ENCODE data around the gene UMOD.
"Not testable (repeated sequence)": the region's sequence is repeated elsewhere in the genome, so short reads cannot be mapped to it uniquely, and the experiment has no call there.

Gene UMOD

DNA sequence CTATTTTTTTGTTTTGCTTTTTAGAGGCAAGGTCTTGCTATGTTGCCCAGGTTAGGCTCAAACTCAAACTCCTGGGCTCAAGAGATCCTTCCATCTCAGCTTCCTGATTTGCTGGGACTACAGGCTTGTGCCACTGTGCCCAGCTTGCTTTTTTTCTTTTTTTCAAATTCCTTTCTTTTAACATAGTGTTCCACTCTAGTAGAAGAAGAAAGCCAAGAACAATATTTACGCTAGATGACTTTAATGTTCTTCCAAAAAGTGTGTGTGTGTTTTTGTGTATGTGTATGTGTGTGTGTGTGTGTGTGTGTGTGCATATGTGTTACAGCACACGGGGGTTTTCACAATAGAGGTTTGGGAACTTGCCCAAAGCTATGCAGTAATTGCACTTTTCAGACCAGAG, 10.7 kb upstream of the UMOD start:
- no peak for DNase-seq

DNA sequence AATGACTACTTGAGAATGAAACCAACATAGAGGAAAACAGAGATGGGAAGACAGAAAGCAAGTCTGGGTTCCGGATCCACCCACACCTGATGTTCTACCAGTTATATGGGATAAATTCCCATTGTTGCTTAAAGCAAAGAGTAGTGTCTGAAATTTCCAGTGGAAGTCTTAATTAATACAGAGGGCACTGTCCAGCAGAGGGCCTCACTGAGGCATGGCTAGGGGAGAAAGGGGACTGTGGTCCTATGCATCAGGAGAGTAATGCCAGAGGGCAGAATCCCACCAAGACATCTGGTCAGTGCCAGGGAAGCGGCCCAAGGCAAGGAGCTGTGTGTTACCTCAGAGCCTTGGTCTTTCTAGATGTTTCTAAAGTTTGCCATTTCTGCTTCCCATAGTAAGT, 7.5 kb upstream of the UMOD start:
- no peak for DNase-seq

DNA sequence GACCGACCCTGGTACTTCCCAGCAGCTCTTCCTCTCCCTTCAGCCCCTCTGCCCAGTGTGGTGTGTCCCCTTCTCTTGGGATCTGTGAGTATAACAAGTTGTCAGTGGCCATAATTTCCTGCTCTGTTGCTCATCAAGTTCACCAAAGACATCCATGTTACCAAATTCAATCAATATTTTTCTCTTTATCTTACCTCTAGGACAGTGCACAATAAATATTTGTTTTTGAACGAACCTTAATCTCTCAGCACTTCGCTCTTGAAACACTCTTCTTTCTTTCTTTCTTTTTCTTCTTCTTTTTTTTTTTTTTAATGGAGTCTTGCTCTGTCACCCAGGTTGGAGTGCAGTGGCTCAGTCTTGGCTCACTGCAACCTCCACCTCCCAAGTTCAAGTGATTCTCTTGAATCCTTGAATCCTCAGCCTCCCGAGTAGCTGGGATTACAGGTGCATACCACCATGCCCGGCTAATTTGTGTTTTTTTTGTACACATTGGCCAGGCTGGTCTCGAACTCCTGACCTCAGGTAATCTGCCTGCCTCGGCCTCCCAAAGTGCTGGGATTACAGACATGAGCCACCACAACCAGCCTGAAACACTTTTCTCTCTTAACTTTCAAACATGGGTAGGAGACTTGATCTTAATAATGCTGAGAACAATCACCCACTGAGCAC, 2.7 kb upstream of the UMOD start:
- no peak for DNase-seq

DNA sequence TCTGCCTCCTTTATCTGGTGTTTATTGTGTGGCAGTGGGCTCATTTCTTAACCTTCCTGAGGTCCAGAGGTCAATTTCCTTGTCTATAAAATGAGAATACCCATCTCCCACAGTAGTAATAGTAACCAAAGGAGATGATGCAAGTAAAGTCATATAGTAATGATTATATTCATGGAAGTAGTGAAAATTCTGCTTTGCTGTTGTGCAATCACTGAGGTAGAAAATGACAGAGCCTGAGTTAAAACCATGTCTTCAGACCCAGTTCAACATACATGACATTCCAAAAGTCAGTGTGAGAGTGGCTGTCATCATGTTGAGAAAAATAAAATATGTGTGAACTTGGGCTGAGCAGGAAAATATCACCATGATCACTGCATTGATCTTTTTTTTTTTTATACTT, 864 bp upstream of the UMOD start:
- DNase-seq = no peak

DNA sequence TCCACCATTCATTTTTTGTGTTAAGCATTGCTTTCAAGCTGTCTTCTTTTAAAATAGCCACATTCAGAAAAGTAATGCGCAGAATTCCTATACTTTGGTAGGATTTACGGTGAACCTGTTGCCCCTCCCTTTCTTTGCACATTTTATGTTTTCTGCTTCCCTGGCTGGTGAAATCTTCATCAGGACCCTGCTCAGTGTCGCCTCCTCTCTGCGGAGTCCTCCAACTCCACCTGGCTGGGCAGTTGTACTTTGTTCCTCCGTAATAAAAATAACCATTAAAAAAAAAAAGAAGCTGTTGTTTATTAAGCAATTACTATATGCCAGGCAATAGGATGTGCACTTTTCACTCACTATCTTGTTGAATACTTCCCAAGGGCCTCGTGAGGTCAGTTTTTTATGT, 2.9 kb downstream of the UMOD start:
- DNase-seq = no peak

DNA sequence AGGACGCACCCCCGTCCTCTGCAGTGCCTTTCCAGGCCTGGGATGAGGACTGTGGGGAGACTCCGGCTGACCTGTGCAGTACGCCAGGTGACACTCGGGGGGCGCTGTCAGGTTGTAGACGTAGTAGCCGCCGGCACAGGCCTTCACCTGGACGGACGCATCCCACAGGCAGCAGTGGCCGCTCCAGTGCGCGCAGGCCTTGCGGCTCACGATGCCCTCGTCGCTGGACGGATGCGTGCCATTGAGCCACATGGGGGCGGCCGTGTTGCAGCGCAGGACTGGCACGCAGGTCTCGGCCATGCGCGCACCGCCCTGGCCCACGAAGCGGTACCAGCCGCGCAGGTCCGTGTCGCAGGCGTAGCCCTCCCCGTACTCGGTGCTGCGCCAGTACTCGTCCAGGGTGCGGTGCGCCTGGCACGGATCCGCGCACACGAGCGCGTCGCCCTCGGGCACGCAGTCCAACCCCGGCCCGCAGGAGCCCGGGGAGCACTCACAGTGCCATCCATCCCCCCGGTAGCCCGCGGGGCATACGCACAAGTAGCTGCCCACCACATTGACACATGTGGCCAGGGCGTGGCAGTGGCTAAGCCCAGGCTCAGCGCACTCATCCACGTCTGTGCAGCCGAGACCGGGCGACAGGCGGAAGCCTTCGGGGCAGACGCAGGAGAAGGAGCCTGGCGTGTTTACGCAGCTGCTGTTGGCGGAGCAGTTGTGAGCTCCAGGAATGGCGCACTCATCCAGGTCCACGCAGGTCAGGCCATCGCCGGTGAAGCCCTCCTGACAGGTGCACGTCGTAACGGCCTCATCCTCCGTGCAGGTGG, 3.9 kb downstream of the UMOD start:
- DNase-seq = no peak

DNA sequence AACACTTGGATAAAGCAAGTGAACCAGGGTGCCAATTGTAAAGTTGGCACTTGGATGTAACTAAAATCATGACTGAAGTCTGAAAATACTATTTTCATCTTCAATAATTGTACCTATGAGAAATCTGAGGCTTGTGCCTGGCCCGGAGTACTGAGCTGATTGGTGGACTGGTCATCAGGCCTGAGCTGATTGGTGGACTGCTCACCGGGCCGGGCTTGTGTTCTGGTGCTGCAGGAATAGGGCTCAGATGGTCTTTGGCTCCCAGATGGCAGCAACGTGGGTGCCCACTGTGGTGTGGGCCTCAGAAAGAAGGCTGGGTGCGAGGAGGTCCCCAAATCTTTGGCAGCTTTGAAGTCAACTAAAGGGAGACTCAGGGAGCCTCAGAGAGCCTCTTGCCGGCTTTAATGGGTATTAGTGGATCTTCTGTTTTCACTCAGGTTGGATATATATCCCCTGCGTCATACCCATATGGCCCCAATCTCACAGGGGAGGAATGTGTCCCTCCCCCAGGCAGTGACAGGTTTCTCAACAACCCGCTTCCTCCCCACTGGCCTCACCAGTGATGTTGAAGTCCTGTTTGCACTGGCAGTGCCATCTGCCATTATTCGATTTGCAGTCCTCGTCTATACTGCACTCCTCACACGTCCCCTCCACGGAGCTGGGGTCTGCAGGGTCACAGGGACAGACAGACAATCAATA, 4.7 kb downstream of the UMOD start:
- no peak for DNase-seq

DNA sequence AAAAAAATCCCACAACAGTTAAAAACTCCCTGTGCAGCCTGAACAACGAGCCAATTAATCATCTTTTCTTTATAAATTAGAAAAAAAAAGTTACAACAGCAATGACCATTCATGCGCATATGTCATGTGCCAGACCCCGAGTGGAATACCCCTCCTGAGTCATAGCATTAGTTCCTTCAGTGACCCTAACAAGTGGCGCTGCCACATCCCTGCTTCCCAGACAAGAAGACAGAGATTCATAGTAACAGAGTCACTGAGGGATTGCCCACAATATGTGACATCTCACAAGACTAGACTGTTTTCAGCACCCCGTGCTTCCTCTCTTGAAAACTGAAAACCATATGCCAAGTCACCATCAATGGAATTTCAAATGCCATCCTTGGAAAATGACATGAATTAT, 7.9 kb downstream of the UMOD start:
- DNase-seq = no peak

DNA sequence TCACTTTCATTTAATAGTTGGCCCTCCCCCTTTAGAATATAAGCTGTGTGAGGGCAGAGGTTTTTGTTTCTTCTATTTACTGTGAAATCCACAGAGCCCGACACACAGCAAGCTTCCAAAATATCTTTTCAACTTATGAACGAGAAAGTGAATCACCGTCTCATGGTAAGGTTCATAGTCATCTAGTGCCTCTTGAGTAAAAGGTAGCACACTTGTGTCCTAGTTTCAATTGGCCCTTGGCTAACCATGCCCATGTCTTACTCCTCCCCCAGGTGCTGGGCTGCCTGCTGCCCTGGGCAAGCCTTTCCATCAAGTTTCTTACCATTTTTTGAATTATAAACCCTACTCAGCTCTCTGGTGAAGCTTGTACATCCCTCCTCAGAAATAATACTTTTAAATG, 12.8 kb downstream of the UMOD start:
- DNase-seq = no peak

DNA sequence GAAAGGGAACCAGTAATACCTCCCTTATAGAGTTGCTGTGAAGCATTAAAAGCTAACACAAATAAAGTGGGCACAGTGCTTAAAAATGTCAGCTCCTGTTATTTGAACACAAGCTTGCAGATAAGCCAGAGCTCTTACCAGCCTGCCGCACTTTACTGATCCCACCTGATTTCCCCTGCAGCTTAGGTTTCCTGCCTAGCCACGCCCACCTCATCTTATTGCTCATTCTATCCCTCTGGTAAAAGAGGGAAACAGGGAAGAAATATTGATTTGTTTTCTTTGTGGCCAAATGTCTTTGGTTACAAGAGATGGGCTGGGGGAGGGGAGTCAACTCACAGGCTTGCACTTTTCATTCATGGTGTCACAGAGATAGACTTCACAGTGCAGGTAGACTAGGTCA, 15.6 kb downstream of the UMOD start:
- no peak for DNase-seq

DNA sequence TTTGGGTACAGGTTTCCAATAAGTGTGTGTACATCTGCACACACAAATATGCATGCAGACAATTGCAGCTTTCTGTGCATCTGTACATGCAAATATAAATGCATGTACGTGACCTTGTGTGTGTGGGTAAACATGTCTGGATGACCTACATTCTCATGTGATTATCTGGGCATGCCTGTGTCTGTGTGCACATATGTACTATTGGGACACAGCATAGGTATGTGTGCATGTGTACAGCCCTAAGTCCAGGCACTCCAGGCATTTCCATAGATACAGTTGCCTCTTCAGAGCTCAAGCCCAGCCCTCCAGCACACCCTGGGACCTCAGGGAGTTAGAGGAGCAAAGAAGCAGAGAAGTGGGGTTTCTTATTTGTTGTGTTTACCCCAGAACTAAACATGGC, 18.1 kb downstream of the UMOD start:
- DNase-seq = no peak

DNA sequence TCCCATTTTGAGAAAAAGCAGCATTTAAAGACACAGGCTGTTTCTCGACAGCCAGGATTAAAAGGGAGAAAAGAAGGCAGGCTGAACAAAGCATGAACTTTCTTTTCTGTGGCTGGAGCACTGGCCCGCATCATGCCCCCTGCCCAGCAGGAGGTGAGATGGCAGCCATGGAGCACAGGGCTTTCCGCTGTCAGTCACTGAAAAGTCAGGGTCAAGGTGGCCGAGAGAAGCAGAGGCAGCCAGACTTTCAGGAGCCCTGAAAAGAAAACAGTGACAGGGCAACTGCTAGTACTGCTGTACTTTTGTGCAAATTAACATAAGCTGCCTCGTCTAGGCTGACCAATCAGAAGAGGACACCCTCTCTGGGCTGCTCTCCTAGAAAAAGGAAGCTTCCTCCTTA, 19.4 kb downstream of the UMOD start:
- no peak for DNase-seq

DNA sequence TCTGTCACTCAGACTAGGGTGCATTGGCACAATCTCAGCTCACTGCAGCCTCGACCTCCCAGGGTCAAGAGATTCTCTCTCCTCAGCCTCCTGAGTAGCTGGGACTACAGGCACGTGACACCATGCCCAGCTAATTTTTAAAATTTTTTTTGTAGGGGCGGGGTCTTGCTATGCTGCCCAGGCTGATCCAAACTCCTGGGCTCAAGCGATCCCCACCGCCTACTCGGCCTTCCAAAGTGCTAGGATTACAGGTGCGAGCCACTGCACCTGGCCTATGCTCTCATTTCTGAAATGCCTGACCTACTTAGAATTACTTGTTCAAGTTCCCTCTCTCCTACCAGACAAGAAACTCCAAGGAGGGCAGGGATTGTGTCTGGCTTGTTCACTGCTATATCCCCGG, 20.1 kb downstream of the UMOD start:
- DNase-seq = no peak

DNA sequence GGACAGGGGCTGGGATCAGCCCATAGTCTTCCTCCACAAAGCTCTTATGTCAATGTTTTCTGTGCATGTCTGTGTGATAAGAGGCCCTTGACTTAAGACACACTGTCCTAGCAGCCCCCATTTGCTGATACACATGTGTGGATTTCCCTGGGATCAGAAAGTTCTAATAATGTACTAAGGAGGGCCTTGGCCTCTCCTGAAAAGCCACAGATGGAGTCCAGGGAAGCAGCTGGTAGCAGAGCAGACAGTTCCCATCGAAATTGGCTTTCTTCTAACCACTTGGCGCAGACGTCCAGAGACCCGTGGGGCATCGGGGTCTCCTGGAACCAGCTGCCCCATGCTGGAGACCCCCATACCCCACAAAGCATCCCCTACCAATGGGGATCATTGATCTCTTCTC, 20.9 kb downstream of the UMOD start:
- DNase-seq = no peak

DNA sequence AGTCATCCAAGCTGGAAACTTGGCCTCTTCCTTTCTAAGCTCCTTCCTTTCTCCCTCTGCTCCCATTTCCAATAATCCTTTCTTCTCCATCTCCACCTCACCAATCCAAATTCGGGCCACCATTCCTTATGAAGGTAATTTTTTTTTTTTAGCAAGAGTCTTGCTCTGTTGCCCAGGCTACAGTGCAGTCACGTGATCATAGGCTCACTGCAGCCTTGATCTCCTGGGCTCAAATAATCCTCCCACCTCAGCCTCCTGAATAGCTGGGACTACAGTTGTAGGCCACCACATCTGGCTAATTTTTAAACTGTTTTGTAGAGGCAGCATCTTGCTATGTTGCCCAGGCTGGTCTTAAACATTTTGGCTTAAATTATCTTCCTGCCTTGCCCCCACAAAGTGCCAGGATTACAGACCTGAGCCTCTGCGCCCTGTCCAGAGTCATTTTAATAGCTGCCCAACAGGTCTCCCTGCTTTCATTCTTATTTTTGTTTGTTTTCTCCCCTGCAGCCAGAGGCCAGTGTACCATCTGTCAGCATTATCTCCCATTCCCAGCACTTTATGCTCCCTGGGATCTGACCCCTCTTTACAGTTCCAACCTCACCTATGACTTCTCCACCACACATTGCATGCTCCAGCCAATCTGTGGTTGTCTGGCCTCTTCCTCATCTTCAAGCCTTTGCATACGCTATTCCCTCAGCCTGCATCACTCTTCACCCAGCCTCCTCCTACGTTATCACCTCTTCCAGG, 22.9 kb downstream of the UMOD start:
- DNase-seq = no peak

DNA sequence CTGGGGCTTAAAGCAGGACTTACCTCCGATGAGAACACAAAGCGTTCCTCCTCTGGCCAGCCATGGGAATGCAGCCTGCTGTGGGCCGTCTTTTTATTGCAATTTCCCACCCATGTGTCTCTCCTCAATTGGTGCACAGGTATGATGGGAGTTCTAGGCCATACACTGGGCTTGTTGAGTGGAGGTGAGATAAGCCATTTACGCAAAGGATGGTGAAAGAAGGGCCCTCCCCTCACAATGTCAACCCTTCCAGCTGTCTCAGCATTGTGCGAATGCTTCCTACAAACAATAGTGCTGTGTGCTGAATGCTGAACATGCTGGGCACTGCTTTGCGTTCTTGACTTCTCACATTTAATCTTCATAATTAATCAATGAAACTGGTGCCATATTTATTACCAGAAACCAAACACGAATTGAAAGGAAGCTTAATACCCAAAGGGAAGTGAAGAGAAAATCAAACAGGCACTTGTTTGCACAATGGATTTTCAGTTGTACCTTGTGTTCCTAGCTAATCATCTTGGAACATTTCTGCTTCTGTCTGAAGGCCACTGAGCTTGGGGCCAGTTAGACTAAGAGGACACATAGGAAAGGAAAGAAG, 25.0 kb downstream of the UMOD start, which contains the start of gene GP2:
GP2 (minus strand) TSS at position 70 of the 598 bp plus-strand sequence. CDS start 1,082 bp downstream, outside the sequence.
- DNase-seq = no peak

DNA sequence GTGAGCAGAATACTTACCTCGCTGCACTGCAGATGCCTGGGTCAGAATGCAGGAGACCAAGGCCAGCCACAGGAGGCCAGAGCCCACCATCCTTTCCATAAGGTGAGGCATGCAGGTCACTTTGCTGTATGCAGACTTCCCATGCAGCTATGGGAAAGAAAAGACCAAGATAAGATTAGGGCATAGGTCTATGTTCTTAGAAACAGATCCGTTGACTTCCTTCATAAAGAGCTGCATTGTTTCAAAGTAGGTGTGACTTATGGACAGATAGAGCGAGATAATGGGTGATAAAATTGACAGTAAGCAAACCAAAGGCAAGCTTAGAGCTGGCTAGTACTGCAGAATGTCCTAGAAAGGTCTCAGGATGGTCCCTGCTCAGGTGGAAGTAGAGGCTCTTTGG, 26.2 kb downstream of the UMOD start:
- no peak for DNase-seq

DNA sequence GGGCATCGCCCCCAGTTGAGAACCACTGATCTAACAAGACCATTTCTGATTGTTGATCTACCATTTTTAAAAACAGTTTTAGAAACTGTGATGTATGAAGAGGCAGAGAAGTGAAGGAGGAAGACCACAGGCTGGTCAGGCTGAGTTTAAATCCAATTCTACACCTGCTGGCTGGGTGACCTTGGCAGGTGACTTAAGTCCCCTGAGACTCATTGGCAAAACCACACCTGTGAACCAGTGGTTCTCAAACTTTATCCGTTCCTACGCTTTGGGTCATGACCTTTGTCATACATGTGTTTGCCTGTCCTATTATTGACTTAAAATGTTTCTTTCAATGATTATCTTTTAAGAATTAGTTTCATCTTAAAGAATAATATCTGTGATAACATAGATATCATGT, 27.5 kb downstream of the UMOD start:
- DNase-seq = no peak

DNA sequence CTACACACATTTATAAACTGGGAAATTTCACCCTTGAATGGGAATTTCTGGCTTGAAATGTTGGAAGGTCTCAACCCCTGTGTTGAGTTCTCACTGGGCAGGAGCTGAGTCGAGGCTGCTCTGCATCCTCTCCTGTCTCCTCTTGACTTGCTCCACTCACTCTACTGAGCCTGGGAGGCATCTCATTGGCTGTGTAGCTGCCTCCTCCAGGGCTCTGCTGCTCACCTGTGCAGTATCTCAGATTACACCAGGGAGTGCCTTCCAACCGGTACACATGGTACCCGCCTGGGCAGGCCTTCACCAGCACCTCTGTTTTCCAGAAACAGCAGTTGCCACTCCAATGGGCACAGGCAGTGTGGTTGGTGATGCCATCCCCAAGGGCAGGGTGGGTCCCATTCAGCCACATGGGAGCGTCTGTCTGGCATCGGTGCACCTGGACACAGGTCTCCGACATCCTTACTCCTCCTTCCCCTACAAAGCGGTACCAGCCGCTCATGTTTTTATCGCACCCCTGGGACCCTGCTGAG, 28.9 kb downstream of the UMOD start:
- DNase-seq = no peak

DNA sequence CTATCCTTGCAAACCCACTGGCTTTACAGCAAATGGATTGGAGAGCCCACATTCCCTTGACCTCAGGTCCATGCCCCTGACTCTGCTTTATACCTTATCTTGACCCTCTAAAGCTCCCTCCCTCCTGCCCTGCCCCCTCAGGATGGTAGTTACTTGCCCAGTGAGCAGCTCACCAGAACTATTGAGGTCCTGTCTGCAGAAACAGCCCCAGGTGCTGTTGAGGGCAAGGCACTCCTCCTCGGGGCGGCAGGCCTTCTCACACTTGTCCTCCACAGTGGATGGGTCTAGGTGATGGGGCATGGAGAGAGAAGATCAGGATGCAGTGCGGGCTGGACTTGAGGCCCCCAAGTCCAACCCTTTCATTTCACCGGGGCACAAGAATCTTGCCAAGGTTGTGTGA, 29.8 kb downstream of the UMOD start:
- no peak for DNase-seq

DNA sequence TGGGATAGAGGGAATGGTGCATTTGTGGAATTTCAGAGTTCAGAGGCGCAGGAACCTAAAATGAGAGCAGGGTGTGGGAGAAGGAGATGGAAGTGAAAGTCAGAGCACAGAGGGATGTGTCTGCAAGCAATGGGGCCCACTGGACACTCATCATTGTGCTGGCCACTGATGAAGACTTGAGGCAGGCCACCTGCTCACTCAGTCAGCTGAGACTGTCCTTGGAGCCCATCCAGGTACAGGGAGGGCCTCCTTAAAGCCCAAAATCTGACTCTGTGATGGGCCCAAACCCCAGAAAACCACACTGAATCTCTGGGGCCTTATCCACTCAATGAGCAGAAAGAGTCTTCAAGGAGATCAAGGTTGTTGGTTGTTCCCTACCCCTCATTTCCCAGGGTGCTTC, 30.8 kb downstream of the UMOD start:
- no peak for DNase-seq

DNA sequence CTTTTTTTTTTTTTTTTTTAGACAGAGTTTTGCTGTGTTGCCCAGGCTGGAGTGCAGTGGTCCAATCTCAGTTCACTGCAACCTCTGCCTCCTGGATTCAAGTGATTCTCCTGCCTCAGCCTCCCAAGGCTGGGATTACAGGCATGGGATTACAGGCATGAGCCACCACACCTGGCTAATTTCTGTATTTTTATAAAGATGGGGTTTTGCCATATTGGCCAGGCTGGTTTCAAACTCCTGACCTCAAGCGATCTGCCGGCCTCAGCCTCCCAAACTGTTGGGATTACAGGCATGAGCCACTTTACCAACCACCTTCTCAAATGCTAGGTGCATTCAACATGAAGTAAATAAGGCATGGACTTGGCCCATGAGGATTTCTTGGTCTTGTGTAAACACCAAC, 31.5 kb downstream of the UMOD start:
- not testable (repeated sequence) for DNase-seq

DNA sequence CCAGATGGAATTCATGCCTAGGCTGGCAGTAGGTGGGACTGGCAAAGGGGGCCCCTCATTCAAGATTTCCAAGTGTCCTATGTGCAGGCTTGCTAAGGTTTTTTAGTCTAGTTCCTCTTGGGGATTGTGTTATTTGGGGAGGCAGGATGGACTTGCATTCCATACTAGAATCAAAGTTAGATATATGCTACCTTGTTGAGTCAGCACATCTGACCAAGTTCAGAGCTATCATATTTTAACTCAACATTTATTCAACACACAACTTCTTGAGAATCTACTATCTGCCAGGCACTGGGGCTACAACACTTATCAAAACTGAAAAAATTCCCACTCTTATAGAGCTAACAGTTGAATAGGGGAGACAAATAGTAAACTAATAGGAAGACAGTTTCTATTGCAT, 31.9 kb downstream of the UMOD start:
- DNase-seq = no peak
